Activated naive CD8-positive, alpha-beta T cell treated with anti-CD3 and anti-CD28 coated beads, Interleukin-2, amount 50 U/mL, for 24 hours (primary cell): ENCODE data around the gene BCL2L13.
A peak's percentile ranks its signal among the peaks of the same experiment; 100 is the strongest.
"Not testable (repeated sequence)": the region's sequence is repeated elsewhere in the genome, so short reads cannot be mapped to it uniquely, and the experiment has no call there.

Experiments used
- ATAC-seq: fragments of 150-1000 bp; cut with Tn5 transposase; one replicate; pipeline ENCODE4 v1.10.0; 2021
- DNase-seq: peaks from one replicate; pipeline ENCODE4 v3.0.0; 2021
- H3K27ac Mint-ChIP-seq: one replicate; pipeline ENCODE4 v1.8.0; 2021; ENCODE audit warnings: mild to moderate bottlenecking, mixed read lengths
- H3K27me3 Mint-ChIP-seq: one replicate; pipeline ENCODE4 v1.8.0; 2021; ENCODE audit warnings: mixed read lengths
- H3K36me3 Mint-ChIP-seq: one replicate; pipeline ENCODE4 v1.8.0; 2021; ENCODE audit warnings: low read depth, mixed read lengths
- H3K4me1 Mint-ChIP-seq: one replicate; pipeline ENCODE4 v1.8.0; 2021; ENCODE audit warnings: mixed read lengths
- H3K4me3 Mint-ChIP-seq: one replicate; pipeline ENCODE4 v1.8.0; 2021; ENCODE audit warnings: mild to moderate bottlenecking, moderate library complexity, mixed read lengths
- H3K9me3 Mint-ChIP-seq: one replicate; pipeline ENCODE4 v1.8.0; 2021; ENCODE audit warnings: mixed read lengths

The BCL2L13 gene

DNA sequence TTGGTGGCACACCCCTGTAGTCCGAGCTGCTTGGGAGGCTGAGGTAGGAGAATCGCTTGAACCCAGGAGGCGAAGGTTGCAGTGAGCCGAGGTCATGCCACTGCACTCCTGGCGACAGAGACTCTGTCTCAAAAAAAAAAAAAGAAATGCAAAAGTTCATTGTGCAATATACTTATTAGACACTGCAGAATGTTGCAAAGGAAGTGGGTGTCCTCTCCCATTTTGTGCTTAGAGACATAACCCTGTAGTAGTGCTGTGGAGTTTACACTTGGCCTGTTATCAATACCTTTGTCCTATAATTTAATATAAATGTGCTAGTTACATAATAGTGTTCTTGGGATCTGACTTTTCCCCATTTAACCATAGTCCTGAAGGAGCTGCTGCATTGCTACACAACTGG is 9.4 kb downstream of the BCL2L13 start:
- no peaks in the 10 kb centered on the region for H3K9me3 Mint-ChIP-seq
- H3K27me3 Mint-ChIP-seq, result no peaks in the 10 kb centered on the region
- H3K27ac Mint-ChIP-seq, result no peak overlapping the region
- H3K4me1 Mint-ChIP-seq, result peaks cover under 1% of the 10 kb centered on the region
- DNase-seq, result no peak
- H3K36me3 Mint-ChIP-seq, result peaks cover 6% of the 10 kb centered on the region
- no peak for ATAC-seq
- no peak overlapping the region for H3K4me3 Mint-ChIP-seq

DNA sequence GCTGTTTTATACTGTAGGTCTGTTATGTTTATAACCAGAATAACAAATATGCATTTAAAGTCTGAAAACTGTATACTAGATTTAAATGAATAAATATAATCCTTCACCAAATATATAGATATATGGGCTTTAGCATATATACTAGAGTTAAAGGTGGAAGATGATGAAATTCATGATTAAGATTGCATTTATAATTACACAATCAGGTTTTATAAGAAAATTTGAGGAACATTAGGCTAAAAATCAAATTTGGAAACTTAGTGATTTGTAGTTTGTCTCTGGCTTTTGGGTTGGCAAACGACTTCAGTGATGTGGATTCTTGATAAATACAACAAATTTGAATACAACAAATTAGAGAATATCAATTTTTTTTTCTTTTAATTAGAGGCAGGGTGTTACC is 10.0 kb downstream of the BCL2L13 start:
- Mint-ChIP-seq H3K27ac (no peak overlapping the region), H3K4me3 (no peak overlapping the region), H3K9me3 (no peaks in the 10 kb centered on the region), H3K27me3 (no peaks in the 10 kb centered on the region), H3K36me3 (peaks cover 5% of the 10 kb centered on the region), H3K4me1 (no peaks in the 10 kb centered on the region)
- ATAC-seq (no peak), DNase-seq (no peak)

DNA sequence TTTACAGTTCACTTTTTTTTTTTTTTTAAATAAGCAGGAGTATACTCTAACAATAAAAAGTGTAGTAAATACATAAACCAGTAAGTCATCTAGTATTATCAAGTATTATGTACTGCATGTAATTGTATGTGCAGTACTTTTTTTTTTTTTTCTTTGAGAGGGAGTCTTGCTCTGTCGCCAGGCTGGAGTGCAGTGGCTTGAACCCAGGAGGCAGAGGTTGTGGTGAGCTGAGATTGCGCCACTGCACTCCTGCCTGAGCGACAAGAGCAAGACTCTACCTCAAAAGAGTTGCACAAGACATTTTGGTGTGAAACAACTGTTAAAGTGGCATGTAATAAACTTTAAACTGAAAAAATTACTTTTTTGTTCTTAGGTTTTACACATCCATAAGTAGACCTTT is 16.7 kb downstream of the BCL2L13 start:
- DNase-seq (no peak), ATAC-seq (no peak)
- no peaks in the 10 kb centered on the region for H3K27me3 Mint-ChIP-seq
- H3K36me3 Mint-ChIP-seq, result peaks cover 17% of the 10 kb centered on the region
- H3K4me3 Mint-ChIP-seq, result no peak overlapping the region
- no peaks in the 10 kb centered on the region for H3K4me1 Mint-ChIP-seq
- H3K27ac Mint-ChIP-seq, result no peak overlapping the region
- no peaks in the 10 kb centered on the region for H3K9me3 Mint-ChIP-seq

DNA sequence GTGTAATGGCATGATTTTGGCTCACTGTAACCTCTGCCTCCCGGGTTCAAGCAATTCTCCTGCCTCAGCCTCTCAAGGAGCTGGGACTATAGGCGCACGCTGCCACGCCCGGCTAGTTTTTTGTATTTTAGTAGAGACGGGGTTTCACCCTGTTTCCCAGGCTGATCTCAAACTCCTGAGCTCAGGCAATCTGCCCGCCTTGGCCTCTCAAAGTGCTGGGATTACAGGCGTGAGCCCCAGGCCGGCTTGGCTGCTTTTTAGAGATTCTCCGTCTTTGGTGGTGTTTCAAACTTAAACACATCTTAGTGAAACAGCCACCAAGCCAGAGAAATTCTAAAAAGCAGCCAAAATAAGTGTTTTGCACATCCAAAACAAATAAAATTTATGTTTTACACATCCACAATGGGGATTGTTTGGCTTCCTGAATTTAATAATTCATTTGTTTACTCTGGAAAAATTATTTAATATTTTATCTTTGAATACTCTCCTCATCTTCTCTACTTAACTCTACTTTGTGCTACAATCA is 18.4 kb downstream of the BCL2L13 start:
- Mint-ChIP-seq H3K4me3 (no peak overlapping the region), H3K27me3 (no peaks in the 10 kb centered on the region)

DNA sequence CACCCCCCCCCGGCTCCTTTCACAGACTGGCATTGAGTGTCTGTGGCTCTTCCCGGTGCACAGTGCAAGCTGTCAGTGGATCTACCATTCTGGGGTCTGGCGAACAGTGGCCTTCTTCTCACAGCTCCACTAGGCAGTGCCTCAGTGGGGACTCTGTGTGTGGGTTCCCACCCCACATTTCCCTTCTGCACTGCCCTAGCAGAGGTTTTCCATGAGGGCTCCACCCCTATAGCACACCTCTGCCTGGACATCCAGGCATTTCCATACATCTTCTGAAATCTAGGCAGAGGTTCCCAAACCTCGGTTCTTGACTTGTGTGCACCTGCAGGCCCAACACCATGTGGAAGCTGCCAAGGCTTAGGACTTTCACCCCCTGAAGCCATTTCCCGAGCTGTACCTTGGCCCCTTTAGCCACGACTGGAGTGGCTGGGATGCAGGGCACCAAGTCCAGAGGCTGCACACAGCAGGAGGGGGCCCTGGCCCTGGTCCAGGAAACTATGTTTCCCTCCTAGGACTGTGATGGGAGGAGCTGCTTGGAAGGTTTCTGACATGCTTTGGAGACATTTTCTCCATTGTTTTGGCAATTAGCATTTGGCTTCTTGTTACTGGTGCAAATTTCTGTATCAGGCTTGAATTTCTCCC is 26.0 kb downstream of the BCL2L13 start:
- peaks cover 48% of the 10 kb centered on the region for H3K36me3 Mint-ChIP-seq
- H3K27ac Mint-ChIP-seq, result no peak overlapping the region
- DNase-seq (no peak), ATAC-seq (no peak)
- H3K4me1 Mint-ChIP-seq, result no peaks in the 10 kb centered on the region
- H3K27me3 Mint-ChIP-seq, result no peaks in the 10 kb centered on the region
- no peaks in the 10 kb centered on the region for H3K9me3 Mint-ChIP-seq
- no peak overlapping the region for H3K4me3 Mint-ChIP-seq

More for the DNA sequence above, 18.4 kb downstream of the BCL2L13 start:
- ATAC-seq (no peak), DNase-seq (no peak)
- H3K4me1 Mint-ChIP-seq, result no peaks in the 10 kb centered on the region
- peaks cover 16% of the 10 kb centered on the region for H3K36me3 Mint-ChIP-seq
- no peak overlapping the region for H3K27ac Mint-ChIP-seq
- H3K9me3 Mint-ChIP-seq, result no peaks in the 10 kb centered on the region

DNA sequence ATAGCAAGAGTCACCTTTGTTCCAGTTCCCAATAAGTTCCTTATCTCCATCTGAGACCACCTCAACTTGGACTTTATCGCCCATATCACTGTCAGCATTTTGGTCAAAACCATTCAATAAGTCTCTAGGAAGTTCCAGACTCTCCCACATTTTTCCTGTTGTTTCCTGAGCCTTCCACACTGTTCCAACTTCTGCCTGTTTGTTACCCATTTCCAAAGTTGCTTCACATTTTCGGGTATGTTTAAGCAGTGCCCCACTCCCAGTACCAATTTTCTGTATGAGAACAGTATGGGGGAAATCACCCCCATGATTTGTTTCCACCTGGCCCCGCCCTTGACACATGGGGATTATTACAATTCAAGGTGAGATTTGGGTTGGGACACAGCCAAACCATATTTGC is 26.7 kb downstream of the BCL2L13 start:
- no peaks in the 10 kb centered on the region for H3K4me1 Mint-ChIP-seq
- no peak for DNase-seq
- H3K27ac Mint-ChIP-seq, result no peak overlapping the region
- no peaks in the 10 kb centered on the region for H3K9me3 Mint-ChIP-seq
- peaks cover 51% of the 10 kb centered on the region for H3K36me3 Mint-ChIP-seq
- no peak for ATAC-seq
- no peaks in the 10 kb centered on the region for H3K27me3 Mint-ChIP-seq
- no peak overlapping the region for H3K4me3 Mint-ChIP-seq

DNA sequence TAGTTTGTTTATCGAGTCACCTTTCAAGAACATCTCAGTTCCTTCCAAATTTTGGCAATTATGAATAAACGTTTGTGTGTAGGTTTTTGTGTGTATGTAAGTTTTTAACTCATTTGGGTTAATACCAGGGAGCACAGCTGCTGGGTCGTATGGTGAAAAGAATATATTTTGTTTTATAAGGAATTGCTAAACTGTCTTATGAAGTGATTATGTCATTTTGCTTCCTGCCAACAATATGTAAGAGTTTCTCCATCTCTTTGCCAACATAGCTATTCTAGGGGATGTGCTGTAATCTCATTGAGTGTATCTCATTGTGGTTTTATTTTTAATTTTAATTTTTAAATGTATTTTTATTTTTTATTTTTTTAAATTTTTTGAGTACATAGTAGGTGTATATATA is 27.3 kb downstream of the BCL2L13 start:
- Mint-ChIP-seq H3K27me3 (no peaks in the 10 kb centered on the region), H3K9me3 (no peaks in the 10 kb centered on the region), H3K4me3 (no peak overlapping the region), H3K27ac (no peak overlapping the region), H3K4me1 (no peaks in the 10 kb centered on the region), H3K36me3 (peaks cover 54% of the 10 kb centered on the region)
- DNase-seq, result no peak
- no peak for ATAC-seq

DNA sequence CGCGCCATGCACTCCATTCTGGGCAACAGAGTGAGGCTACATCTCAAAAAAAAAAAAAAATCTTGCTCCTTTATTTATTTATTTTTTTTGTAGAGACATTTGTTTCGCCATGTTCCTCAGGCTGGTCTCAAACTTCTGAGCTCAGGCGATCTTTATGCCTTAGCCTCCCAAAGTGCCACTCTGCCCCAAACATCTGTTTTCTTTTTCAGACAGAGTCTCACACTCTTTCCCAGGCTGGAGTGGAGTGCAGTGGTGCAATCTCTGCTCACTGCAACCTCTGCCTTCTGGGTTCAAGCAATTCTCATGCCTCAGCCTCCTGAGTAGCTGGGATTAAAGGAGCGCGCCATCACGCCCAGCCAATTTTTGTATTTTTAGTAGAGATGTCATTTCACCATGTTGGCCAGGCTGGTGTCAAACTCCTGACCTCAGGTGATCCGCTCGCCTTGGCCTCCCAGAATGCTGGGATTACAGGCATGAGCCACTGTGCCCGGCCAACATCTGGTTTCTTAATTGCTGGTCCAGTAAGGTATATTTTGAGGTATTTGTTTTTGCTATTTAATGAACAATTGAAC is 33.0 kb downstream of the BCL2L13 start:
- H3K27me3 Mint-ChIP-seq, ATAC-seq, H3K4me3 Mint-ChIP-seq, H3K9me3 Mint-ChIP-seq, DNase-seq: not testable (repeated sequence)
- H3K4me1 Mint-ChIP-seq, result peaks cover 27% of the 10 kb centered on the region
- peak overlapping the region; percentile 4 for H3K27ac Mint-ChIP-seq
- H3K36me3 Mint-ChIP-seq, result peaks cover 28% of the 10 kb centered on the region

DNA sequence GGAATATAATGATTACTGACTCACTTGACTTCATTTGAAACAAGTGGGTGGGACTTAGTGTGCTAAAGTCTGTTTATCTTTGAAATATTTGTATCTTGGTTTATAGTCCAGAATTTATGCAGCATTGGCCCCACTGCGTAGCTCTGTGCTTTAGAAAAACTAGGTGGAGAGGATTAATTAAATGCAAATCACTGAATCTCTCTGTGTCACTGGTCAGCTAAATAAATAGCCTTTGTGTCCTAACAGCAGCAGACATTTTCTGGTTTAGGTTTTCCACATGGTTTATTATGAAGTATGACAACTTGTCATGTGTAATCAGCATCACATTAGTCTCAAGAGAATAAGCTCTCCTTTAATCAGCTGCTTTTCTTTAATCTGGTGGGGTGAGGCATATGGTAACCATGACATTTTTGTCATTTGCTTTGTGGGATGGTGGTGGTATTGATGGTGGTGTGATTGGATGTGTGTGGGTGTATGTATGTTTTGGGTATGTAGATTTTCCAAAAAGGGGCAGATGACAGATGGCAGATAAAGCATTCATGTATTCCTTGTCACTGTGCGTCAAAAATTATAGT is 33.9 kb downstream of the BCL2L13 start:
- DNase-seq (no peak), ATAC-seq (peak; percentile 88)
- no peak overlapping the region for H3K4me3 Mint-ChIP-seq
- H3K4me1 Mint-ChIP-seq, result peaks cover 27% of the 10 kb centered on the region
- peak overlapping the region; percentile 82 for H3K27ac Mint-ChIP-seq
- H3K36me3 Mint-ChIP-seq, result peaks cover 21% of the 10 kb centered on the region
- H3K27me3 Mint-ChIP-seq, result no peaks in the 10 kb centered on the region
- no peaks in the 10 kb centered on the region for H3K9me3 Mint-ChIP-seq

DNA sequence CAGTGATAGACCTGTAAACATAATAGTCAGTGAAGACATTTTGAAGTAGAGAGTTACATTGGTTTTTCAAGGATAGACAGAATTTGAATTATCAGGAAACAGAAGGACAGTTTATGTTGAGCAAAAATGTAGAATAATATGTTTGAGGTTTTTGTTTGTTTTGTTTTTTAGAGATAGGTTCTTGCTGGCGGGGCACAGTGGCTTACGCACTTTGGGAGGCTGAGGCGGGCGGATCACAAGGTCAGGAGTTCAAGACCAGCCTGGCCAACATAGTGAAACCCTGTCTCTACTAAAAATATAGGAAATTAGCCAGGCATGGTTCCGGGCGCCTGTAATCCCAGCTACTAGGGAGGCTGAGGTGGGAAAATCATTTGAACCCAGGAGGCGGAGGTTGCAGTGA is 35.6 kb downstream of the BCL2L13 start:
- no peaks in the 10 kb centered on the region for H3K27me3 Mint-ChIP-seq

DNA sequence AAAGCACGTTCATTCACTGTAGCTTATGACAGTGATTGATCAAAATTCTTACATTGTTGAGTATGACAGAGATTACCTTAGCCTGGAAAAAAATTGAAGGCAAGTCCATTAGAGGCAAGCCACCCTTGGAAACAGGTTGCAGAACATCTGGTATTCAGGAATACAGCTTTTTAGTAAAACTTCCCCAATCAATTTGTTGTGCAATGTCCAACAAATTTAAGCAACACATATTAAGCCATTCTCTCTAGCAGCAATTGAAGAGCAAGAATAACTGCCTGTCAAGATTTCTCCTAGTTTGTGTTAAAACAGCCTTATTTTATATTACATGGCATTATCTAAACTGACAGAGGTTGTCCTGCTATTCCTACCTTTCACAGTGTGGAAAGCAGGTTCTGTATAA is 37.0 kb downstream of the BCL2L13 start:
- DNase-seq (no peak), ATAC-seq (no peak)
- Mint-ChIP-seq H3K4me1 (peaks cover 30% of the 10 kb centered on the region), H3K27me3 (no peaks in the 10 kb centered on the region), H3K9me3 (no peaks in the 10 kb centered on the region), H3K36me3 (peaks cover 10% of the 10 kb centered on the region), H3K27ac (no peak overlapping the region), H3K4me3 (no peak overlapping the region)

More for the DNA sequence above, 35.6 kb downstream of the BCL2L13 start:
- peaks cover 20% of the 10 kb centered on the region for H3K36me3 Mint-ChIP-seq
- H3K27ac Mint-ChIP-seq, result peak overlapping the region; percentile 82
- peaks cover 30% of the 10 kb centered on the region for H3K4me1 Mint-ChIP-seq
- no peak for ATAC-seq
- H3K9me3 Mint-ChIP-seq, result no peaks in the 10 kb centered on the region
- no peak overlapping the region for H3K4me3 Mint-ChIP-seq
- no peak for DNase-seq

DNA sequence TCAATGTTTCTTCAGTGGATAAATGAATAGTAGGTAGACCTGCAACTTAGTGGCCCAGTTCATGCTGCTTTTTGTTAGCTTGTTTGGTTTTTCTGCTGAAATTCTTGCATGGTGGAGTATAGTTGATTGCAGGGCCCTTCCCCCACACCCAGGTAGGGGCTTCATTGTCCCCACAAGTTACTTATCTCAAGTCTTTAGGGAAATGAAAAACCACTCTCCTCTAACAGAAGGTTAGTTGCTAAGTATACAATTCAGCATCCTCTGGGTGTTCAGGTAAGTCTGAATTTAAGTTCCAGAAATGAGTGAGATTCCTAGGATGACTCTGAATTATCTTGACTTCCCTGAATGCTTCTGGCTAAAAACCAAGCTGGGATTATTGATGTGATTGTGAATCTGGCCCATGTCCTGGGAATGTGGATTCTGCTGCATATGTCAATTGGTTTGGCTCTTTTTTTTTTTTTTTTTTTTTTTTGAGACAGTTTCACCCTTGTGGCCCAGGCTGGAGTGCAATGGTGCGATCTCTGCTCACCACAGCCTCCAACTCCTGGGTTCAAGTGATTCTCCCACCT is 40.3 kb downstream of the BCL2L13 start:
- H3K4me1 Mint-ChIP-seq, result peaks cover 8% of the 10 kb centered on the region
- DNase-seq (no peak), ATAC-seq (no peak)
- H3K36me3 Mint-ChIP-seq, result no peaks in the 10 kb centered on the region
- H3K27me3 Mint-ChIP-seq, result no peaks in the 10 kb centered on the region
- no peak overlapping the region for H3K4me3 Mint-ChIP-seq
- no peaks in the 10 kb centered on the region for H3K9me3 Mint-ChIP-seq
- no peak overlapping the region for H3K27ac Mint-ChIP-seq

DNA sequence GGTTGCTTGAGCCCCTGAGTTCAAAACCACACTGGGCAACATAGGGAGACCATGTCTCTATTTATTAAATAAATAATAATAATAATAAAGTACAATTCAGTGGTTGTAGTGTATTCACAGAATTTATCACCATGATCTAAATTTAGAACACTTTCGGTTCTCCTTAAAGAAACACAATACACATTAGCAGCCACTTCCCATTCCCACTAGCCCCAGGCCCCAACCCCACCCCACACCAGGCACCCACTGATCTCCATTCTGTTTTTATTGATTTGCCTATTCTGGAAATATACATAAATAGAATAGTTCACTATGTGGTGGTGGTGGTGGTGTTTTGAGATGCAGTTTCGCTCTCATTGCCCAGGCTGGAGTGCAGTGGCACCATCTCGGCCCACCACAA is 45.7 kb downstream of the BCL2L13 start:
- Mint-ChIP-seq H3K9me3 (no peaks in the 10 kb centered on the region), H3K27me3 (no peaks in the 10 kb centered on the region), H3K27ac (no peak overlapping the region), H3K4me1 (peaks cover 1% of the 10 kb centered on the region), H3K36me3 (peaks cover 8% of the 10 kb centered on the region), H3K4me3 (no peak overlapping the region)
- ATAC-seq (no peak), DNase-seq (no peak)

DNA sequence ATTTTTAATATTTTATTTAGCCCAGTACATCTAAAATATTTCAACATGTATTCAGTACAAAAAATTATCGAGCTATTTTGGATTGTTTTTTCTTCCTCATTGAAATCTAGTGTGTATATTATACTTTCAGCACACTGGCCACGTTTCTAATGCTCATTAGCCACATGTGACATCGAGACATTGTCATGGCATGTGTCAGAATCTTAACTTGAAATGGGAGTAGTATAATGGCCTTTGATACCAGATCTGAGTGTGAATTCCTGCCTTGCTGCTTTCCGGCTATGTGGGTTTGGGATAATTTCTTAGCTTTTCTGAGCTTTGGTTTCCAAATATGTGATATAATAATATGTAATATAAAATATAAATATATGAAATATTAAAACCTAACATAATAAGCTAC is 54.3 kb downstream of the BCL2L13 start:
- ATAC-seq (no peak), DNase-seq (no peak)
- no peak overlapping the region for H3K4me3 Mint-ChIP-seq
- H3K27me3 Mint-ChIP-seq, result no peaks in the 10 kb centered on the region
- peaks cover 14% of the 10 kb centered on the region for H3K36me3 Mint-ChIP-seq
- H3K27ac Mint-ChIP-seq, result no peak overlapping the region
- H3K9me3 Mint-ChIP-seq, result no peaks in the 10 kb centered on the region
- H3K4me1 Mint-ChIP-seq, result peaks cover 4% of the 10 kb centered on the region

DNA sequence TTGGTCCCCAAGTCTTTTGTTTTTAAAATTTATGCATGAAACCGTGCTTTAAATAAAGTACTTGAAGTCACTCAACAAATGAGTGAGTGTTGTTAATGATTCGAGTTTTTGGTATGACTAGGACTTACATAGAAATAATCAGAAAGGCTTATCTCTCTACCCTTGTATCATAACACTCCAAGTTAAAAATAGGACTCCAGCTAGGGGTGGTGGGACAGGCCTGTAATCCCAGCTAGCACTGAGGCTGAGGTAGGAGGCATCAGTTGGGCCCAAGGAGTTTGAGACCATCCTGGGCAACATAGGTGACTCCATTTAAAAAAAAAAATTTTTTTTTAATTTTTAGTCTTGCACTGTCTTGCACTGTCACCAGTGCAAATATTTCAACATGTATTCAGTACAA is 55.6 kb downstream of the BCL2L13 start:
- no peak overlapping the region for H3K4me3 Mint-ChIP-seq
- no peaks in the 10 kb centered on the region for H3K9me3 Mint-ChIP-seq
- H3K4me1 Mint-ChIP-seq, result peaks cover 9% of the 10 kb centered on the region
- H3K27ac Mint-ChIP-seq, result no peak overlapping the region
- DNase-seq, result no peak
- H3K36me3 Mint-ChIP-seq, result peaks cover 11% of the 10 kb centered on the region
- ATAC-seq, result no peak
- no peaks in the 10 kb centered on the region for H3K27me3 Mint-ChIP-seq
